PC-9 (cell line): Measurements from ENCODE around the gene CENPB.

Source experiments
- CTCF ChIP-seq: fragments of 200-600 bp; sonication (generic); conservative IDR thresholded peaks from 2 replicates; pipeline ENCODE4 v1.6.1; 2017; ENCODE audit warnings: mixed run types, antibody characterized with exemption, mild to moderate bottlenecking, moderate library complexity
- EZH2 ChIP-seq: fragments of 200-600 bp; sonication (generic); IDR thresholded peaks from 2 replicates; pipeline ENCODE4 v1.8.0; 2017; ENCODE audit warnings: antibody characterized with exemption, low read depth

GRCh38 chr20:3823881-3824280 lies 37.3 kb upstream of the CENPB start:
- TF ChIP-seq CTCF (no peak), EZH2 (no peak)
